HG03045 (cell line): Measurements from ENCODE around the gene TAB2.
"Not testable (repeated sequence)": the region's sequence is repeated elsewhere in the genome, so short reads cannot be mapped to it uniquely, and the experiment has no call there.

Experiments used
- ATAC-seq: cut with Tn5 transposase; IDR thresholded peaks from one replicate; pipeline ENCODE4 v1.9.1; 2021; ENCODE audit warnings: mild to moderate bottlenecking, moderate library complexity; ENCODE audit not compliant: unreplicated experiment

The TAB2 gene

DNA sequence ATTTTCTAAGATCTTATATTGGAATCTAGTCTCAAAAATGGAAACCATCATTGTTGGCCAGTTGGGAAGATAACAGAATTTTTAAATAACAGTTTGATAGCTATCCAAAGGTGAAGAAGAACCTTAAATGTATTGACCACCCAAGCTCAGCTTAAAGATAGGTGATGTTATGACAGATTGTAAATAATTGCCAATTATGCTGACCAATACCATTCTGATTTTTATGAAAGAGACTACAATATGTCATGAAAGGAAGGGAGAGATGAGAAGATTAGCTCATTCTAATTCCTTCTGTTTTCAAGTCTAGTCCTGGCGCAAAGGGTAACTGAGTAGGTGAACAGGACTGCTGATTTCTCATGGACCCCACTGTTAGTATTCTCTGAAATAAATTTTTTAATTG lies 5.7 kb upstream of the TAB2 start:
- no peak for ATAC-seq

DNA sequence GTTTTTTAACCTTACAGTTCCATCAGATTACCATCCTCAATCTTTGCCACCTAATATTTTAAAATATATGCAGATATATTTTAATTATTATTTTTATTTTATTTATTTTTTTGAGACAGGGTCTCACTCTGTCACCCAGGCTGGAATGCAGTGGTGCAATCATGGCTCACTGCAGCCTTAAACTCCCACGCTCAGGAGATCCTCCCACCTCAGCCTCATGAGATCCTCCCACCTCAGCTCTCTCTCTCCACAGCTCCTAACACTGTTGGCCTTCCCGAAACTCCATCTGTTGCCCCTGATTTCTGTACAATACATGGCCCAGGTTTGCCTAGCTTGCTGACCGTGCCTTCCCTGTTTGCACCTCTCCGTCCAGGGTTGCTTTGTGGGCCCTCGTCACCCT lies 4.4 kb upstream of the TAB2 start:
- ATAC-seq, result no peak

DNA sequence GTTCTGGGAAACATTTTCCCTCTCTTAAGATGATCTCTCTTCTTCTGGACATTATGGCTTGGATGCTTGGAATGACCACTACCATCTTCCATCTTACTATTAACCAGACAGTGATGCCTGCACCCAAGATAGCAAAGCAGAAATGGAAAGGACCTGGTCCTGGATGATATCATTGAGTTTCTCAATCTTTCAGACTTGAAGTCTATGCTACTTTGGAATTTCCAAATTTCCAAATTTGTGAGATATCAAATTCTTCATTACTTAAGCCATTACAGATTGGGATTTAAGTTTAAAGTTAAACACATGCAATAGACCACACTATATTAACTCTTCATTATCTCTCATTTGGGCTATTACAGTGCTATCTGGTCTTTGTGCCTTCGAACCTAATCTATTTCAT lies 3.7 kb upstream of the TAB2 start:
- no peak for ATAC-seq

DNA sequence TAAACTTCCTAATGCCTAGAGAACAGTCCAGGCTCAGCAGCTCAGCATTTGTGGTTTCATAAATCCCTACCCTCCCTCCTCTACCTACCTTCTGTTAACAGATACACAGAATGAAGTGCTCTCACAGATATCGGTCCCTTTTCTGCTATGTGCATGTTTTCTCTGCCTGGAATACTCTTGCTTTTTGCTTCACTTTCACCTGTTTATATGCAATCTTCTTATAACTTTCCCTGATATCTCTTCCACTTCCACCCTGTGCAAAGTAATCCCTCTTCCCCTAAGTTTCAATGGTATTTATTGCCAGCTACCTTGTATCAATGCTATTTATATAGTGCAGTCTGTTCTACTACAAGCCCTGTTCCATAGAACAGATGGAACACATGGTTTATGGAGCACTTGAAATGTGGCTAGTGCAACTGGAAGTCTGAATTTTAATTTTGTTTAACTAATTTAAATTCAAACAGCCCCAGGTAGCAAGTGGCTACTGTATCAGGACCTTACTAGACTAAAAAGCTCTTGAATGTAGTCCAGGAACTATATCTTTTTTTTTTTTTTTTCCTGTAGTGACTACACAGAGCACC lies 3.1 kb upstream of the TAB2 start:
- ATAC-seq, result no peak

DNA sequence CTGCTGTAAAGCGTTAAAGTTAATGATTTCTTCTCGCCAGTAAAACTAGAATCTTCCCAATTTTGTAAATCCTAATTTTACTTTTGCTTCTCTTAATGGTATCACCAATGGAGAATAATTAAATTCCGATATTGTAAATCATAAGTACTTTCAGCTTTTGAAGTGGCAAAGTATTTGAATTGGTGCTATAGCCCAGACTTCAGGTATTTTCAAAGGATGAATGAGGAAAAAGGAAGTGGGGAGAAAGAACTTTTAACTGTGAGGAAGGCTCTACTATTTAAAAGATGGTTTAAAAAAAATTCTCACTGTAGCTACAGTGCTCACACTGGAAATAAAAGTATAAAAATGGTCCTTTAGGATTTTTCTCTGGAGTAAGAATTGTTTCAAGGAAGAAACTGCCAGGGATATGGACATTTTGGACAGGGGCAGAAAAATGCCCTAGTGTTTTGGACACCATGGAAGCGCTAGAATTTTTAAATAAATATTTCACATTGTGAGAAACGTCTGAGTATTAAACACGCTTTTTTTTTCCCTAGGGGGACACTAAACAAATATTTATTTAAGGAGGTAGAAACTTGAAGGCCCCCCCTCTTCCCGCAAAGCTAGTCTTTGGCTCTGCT lies 1.3 kb upstream of the TAB2 start:
- ATAC-seq, result no peak

DNA sequence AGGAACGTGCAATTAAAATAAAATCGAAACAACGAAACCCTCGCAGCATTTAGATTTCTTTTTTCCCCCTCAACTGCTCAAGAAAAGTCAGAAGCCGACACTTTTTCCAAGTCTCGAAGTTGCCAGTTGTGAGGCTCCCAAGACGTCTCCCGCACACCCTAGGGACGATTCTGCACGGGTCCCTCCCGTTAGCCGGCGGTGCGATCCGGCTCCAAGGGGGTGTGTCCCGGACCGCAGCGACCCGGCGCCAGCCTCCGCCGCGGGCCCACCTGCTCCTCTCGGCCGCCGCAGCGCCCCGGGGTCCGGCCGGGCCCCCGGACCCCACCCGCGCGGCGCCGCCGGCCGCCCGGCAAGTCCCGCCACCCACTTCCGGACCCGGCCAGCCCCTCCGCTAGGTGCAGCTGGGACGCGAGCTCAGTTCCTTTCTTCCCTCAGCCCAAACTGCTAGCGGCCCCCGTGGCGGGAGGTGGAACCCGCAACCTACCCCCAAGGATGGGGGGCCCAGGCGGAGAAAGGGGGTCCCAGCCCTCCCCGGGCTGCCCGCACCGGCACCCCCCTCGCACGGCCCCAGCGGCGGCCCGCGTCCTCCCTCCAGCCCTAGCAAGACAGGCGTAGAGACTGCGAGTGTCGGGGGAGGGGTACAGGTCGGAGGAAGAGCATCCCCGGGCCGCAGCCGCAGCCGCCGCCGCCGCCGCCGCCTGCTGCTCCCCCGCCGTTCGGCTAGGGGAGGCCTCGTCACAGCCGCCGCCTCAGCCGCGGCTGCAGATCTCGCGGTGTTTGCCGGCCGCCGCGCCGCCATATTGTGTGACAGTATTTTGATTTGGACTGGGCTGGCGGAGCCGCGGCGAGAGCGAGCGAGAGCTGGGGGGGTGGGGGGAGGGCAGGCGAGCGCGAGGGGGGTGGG lies 520 bp upstream of the TAB2 start:
- ATAC-seq, result peak; percentile 81

DNA sequence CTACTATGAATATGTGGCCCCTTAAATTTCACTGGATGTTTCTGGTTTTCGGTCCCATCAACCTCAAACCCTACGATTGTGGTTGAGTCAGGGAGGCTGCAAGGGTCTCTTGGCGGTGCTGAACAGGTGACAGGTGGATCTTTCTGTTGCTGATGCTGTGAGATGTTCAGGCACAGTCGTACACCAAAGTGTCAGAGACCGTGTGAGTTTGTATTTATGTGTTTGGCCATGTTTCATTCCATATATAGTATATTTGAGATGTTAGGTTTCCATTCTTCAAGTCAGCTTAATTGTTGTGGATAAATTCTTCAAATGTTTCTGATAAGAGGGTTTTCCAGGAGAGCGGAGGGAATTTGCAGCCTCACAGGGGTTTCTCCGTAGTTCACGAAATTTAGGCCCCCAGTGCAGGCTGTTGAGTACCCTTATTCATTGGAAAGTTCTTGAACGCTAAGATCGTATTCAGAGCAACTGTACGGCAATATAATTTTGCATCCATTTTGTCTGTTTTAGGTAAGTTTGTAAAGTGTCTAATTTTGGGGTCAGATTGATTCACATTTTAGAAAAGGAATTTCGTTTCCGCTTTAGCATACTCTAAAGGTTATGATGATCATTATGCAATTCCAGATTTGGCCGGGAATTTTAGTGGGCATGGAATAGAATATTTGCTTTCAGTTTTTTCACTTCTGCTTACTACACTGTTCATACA lies 1.2 kb downstream of the TAB2 start:
- ATAC-seq, result no peak

DNA sequence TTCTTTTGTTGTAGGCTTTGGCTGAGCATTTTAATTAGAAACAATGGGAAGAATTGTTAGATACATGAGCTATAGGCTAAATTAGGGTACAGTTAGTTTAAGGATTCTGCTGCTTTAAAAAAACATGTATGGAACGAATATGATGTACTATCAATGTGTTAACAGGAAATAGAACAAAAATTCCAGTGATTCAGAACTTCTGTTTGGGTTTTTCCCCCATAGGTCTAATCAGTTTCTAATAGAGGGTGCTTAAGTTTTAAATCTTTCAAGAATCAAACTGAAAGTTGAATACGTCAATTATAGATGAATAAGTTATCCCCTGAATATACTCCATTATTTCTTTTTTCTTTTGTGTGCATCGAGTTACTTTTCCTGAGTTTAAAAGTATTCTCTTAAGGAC lies 1.9 kb downstream of the TAB2 start:
- ATAC-seq, result no peak

DNA sequence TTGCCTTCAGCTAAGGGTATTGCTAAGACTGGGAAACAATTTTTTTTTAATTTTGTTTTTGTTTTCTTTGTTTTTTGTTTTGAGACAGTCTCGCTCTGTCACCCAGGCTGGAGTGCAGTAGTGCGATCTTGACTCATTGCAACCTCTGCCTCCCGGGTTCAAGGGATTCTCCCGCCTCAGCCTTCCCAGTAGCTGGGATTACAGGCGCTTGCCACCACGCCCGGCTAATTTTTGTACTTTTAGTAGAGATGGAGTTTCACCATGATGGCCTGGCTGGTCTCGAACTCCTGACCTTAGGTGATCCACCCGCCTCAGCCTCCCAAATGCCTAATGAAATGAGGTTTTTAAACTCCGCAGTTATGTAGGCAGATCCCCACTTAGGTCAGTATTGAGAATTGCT lies 2.5 kb downstream of the TAB2 start:
- ATAC-seq, result not testable (repeated sequence)

DNA sequence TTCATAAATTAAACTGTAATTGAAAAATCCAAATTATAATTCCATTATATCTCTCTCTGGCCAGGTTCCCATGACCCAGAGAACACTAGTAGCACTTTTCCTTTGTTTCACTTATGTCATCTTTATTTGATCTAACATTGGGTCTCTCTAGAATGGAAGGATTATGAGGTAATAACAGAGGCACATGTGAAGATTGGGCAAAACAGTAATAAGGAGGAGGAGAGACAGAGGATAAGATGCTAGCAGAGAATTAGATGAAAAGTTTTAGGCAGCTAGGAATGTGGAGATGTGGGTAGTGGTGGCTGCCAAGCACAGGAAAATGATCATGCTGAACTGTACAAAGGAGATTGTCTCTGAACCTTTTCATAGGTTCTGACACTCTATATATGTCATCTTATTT lies 3.3 kb downstream of the TAB2 start:
- no peak for ATAC-seq

DNA sequence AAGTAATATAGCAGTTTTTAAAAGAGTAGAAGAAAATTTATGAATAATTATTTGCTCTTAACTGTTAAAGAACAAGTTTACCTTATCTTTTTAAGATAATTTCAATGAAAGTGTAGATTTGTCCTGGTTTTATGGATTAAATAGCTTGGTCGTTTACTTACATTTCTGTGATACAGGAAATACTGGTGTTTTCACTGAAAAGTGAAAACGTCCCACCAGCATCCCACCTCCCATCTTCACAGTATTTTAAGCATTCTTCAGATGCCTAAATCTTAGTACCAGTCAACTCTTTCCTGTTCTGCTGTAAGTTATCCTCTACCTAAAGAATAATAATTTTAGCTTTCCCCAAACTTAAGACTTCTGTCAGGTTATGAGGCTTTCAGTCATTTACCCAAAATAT lies 5.8 kb downstream of the TAB2 start:
- ATAC-seq, result no peak

DNA sequence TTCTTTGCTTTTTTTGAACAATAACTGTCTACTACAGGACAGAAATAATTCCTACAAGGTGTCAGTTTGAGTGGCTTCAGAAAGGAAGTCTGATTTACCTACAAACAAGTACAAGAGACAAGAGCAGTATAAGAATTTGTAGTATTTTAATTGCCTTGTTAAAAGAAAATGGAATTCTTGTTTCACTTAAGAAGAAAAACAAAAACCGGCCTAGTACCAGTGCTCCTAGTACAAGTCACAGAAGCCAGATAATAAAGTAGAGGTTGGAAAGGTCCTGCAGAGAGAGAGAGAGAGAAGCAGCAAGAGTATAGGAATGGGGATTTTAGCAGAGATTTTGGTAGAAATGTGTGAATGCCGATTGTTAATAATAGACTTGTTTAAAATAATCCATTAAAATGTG lies 6.4 kb downstream of the TAB2 start:
- no peak for ATAC-seq

DNA sequence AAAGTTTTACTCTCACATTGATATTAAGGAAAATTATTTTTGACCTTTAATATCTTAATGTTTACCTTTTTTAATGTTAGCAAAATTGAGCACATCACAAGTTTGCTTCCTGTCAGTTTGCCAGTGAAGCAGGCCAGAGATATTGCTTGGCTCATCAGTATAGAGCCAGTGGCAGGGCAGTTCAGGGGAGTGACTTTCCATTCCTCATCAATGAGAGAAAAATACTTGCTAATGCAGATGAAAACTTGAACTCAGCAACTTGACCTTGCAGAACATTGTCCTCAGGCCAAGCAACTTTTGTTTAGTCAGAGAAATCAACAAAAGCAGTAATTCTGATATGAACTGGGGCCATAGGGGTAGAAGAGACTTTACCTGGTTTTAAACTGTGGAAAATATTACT lies 6.9 kb downstream of the TAB2 start:
- ATAC-seq, result no peak

DNA sequence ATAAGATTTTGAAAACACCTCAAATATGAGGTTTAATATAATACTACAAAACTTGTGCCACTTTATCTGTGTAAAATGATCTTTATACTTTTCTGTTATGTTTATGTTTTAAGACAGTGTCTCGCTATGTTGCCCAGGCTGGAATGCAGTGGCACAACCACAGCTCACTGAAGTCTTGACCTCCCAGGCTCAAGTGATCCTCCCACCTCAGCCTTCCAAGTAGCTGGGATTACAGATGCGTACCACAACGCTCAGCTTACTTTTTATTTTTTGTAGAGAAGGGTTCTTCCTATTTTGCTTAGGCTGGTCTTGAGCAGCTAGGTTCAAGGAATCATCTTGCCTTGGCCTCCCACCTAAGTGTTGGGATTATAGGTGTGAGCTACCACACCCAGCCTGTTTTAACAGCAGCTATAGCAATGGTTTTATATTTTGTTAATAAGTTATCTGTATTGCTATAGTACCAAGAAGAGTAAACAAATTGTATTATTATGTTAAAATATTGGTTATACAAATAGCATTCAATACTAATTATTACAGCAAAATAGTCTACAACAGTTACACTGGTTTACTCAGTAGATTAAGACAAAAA lies 8.2 kb downstream of the TAB2 start:
- no peak for ATAC-seq

DNA sequence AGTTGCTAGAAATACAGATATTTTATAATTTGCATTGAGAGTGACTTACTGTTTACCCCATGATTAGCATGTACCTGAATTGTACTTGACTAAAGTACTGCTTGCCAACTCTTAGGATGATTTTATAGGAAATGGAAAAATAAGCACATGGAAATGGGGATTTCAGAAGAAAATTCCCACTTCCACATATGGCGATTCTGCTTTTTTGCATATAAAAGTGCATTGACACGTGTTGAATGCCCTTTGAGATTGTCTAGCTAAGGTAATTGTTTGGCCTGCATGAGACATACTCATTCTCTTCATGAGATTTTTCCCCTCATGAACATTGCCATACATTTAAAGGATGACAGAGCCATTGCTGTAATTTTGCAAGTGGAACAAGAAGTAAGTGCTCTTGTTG lies 10.1 kb downstream of the TAB2 start:
- ATAC-seq, result no peak

DNA sequence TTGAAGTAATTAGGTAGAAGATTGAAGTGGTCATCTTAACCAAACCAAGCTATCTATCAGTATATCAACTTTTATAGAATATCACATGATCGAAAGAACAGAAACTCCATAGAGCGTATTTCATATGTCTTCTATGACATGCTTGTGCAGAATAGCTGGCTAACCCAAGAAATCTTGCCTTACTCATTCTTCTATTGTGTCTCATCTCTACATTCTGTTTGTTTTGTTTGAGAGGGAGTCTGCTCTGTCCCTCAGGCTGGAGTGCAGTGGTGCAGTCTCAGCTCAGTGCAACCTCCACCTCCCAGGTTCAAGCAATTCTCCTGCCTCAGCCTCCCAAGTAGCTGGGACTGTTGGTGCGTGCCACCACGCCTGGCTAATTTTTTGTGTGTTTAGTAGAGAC lies 10.6 kb downstream of the TAB2 start:
- no peak for ATAC-seq

DNA sequence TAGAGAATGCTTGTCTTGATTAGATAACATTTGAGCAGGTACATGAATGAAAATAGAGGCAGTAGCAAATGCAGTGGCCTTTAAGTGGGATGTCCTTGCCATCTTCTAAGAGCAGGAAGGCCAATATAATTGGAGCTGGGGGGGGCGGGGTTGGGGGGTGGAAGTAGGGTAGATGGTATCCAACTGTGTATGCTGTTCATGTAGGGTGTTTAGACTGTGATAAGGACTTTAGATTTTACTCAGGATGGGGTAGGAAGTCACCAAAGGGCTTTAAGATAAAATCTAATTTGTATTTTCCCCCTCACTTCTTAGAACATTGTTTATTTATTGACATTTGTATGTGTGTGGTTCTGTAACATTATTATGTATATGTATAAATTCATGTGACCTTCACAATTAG lies 12.0 kb downstream of the TAB2 start:
- ATAC-seq, result no peak

DNA sequence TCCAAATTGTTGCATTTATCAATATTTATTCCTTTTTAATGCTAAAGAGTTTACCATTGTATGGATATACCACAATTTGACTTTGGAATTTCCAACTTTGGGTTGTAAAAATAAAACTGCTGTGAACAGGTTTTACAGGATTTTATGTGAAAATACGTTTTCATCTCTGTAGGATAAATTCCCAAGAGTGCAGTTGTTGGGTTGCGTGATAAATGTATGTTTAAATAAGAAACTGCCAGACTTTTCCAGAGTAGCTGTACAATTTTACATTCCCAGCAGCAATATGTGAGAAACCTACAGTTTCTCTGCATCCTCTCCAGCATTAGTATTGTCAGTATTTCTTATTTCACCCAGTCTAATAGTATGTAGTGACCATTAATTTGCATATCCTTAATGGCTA lies 12.6 kb downstream of the TAB2 start:
- ATAC-seq, result no peak

DNA sequence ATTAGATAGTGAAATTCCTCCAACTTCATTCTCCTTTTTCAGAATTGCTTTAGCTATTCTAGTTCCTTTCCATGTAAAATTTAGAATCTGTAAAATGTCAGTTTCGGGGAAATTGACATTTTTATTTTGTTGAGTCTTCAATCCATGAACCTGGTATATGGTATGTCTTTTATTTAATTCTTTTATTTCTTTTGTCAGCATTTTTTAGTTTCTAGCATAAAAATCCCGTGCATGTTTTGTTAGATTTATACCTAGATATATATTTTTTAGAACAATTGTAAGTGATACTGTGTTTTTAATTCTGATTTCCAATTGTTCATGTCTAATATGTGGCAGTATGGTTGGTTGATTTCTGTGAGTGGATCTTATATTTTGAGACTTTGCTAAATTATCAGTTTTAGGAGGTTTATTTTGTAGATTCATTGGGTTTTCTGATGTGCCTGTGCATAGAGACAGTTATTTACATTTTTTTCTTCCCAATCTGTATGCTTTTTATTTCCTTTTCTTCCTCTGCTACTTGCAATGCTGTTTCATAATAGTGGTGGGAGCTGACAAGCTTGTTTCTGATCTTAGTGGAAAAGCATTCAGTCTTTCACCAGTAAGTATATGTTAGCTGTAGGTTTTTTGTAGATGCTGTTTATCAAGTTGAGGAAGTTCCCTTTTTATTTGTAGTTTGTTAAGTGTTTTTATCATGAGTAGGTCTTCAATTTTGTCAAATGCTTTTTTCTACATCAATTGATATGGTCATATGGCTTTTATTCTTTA lies 13.7 kb downstream of the TAB2 start:
- no peak for ATAC-seq

DNA sequence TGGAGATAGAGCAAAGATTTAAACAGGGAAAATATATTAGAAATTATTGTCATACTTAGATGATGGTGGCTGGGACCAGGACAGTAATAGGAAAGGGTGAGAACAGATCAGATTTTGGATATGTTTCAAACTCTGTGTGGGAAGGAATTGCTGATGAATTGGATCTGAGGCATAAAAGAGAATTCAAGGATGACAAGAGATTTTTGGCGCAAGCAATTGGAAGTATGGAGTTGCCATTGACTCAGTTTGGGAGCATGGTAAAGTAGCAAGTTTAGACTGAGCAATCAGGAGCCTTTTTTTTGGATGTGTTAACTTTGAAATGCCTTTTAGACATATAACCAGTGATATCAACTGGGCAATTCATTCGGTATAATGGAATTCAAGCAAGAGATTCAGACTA lies 14.4 kb downstream of the TAB2 start:
- no peak for ATAC-seq
